ENCODE measurements around the gene C1orf94.

The C1orf94 gene

GRCh38 chr1:34262023-34262853, 85.5 kb downstream of the C1orf94 start:
- no peak for DNase-seq (ENCODE audit: low spot score)

- no peak for DNase-seq (ENCODE audit: low spot score)
These were observed 86.2 kb downstream of the C1orf94 start for GRCh38 chr1:34262921-34263320.

- DNase-seq (ENCODE audit: low spot score): no peak
These were observed 86.7 kb downstream of the C1orf94 start for GRCh38 chr1:34263406-34263805.

GRCh38 chr1:34265396-34265795, 88.7 kb downstream of the C1orf94 start:
- DNase-seq (ENCODE audit: low spot score): no peak

- DNase-seq (ENCODE audit: low spot score): no peak
These were observed 89.6 kb downstream of the C1orf94 start for GRCh38 chr1:34266127-34266951.

GRCh38 chr1:34267326-34267725, 90.6 kb downstream of the C1orf94 start:
- DNase-seq (ENCODE audit: low spot score): no peak

- no peak for DNase-seq (ENCODE audit: low spot score)
These were observed 91.7 kb downstream of the C1orf94 start for GRCh38 chr1:34268311-34268954.

Measured in CD4-positive, alpha-beta T cell treated with Interleukin-6 at 100 ng/mL for 8 hours (primary cell).